ENCODE results near the gene DAPK1. TPM values are rescaled to one million over a fixed set of nuclear protein-coding genes. Genes with fewer than 3 reads are reported as not detected.

DAPK1 gene
- total and polyA plus RNA-seq, 2 donors from 2014 or later = 15.5 to 166 TPM

DNA sequence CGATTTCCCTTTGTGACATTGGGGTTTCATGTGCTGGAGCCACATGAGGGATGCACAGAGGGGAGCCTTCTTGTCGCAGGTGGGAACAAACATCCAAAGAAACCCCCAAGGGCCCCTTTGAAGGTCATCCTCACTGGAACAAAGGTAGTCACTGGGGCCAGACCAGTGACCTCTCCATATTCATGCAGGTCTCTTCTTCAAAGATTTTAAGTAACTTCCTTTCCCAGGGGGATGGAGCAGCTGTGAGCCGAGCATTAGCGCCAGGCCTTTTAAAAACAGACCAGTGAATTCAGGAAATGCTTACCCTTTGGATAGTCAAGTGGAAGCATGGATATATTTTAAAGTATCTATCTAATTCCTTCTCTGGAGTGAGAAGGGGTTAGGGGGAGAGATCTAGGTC is 33.0 kb downstream of the DAPK1 start:
- H3K9me3 ChIP-seq (ENCODE audit: control insufficient read depth in 2 of 3, insufficient read depth in 1 of 3, low read length in 3 of 3) = no peaks in the 10 kb centered on the region
- no peaks in the 10 kb centered on the region for H3K36me3 ChIP-seq (ENCODE audit: control insufficient read depth in 2 of 3, insufficient read depth in 3 of 3, low read length in 3 of 3)
- H3K4me3 ChIP-seq (ENCODE audit: low read length in 3 of 3) = no peak overlapping the region
- H3K27me3 ChIP-seq (ENCODE audit: control insufficient read depth, insufficient read depth, low read length) = no peaks in the 10 kb centered on the region
- FAIRE-seq (no peak), DNase-seq (no peak)
- no peak overlapping the region for H3K27ac ChIP-seq (ENCODE audit: low read depth in 2 of 2, low read length in 2 of 2)
- no peak overlapping the region for H3K9ac ChIP-seq (ENCODE audit: low read length in 3 of 3)
- peaks cover 0 to 11% (median 9%) of the 10 kb centered on the region in 3 donors for H3K4me1 ChIP-seq (ENCODE audit: control insufficient read depth in 2 of 3, insufficient read depth in 2 of 3, low read depth in 1 of 3, low read length in 3 of 3)
- TF ChIP-seq, protein P1, sequence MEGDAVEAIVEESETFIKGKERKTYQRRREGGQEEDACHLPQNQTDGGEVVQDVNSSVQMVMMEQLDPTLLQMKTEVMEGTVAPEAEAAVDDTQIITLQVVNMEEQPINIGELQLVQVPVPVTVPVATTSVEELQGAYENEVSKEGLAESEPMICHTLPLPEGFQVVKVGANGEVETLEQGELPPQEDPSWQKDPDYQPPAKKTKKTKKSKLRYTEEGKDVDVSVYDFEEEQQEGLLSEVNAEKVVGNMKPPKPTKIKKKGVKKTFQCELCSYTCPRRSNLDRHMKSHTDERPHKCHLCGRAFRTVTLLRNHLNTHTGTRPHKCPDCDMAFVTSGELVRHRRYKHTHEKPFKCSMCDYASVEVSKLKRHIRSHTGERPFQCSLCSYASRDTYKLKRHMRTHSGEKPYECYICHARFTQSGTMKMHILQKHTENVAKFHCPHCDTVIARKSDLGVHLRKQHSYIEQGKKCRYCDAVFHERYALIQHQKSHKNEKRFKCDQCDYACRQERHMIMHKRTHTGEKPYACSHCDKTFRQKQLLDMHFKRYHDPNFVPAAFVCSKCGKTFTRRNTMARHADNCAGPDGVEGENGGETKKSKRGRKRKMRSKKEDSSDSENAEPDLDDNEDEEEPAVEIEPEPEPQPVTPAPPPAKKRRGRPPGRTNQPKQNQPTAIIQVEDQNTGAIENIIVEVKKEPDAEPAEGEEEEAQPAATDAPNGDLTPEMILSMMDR (IDR thresholded peaks at IDR 0.05; ENCODE audit: borderline replicate concordance, extremely low read depth, insufficient read depth) = no peak
- intact Hi-C loops (cut with DNase I) = no loop called here

DNA sequence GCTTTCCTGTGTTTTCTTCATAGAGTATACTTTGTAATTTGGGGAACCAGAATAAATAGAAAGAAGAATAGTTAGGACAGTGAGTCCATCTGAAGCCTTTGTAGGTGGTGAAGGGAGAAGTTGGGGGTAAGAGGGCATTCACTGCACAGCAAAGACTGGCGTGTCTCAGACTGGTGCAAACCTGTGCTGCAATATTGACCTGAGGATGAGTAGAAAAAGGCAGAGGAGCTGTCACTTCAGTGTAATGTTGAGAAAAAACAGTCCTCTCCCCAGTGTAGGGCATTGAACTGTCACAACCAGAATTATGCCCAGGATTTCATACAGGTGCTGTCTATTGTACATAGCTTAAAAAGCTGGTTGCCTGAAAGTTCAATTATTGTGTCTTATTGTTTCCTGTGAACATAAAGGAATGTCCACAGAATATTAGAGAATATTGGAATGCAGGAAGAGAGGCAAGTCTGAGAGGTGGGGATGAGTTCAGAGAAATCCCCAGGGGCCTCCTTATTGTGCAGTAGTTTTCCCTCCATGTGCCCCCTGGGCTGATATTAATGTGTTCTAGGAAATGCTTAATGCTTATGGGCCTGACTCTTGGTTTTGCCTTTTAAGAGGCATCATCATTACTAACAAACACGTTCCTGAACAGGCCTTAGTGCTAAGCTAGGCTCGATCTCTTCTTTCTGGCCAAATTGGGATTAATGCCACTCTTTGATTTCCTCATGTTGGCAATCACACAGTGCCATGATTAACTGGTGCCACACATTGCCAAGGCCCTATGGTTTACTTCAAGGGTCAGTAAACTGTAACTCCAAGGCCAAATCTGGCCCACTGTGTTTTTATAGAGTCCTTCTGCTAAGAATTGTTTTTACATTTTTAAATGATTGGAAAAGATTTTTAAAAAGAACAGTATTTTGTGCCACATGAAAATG is 34.0 kb downstream of the DAPK1 start:
- Histone ChIP-seq H3K36me3 (ENCODE audit: control insufficient read depth in 2 of 3, insufficient read depth in 3 of 3, low read length in 3 of 3) (no peaks in the 10 kb centered on the region), H3K4me1 (ENCODE audit: control insufficient read depth in 2 of 3, insufficient read depth in 2 of 3, low read depth in 1 of 3, low read length in 3 of 3) (peaks cover 0 to 11% (median 9%) of the 10 kb centered on the region in 3 donors), H3K27ac (ENCODE audit: low read depth in 2 of 2, low read length in 2 of 2) (no peak overlapping the region), H3K27me3 (ENCODE audit: control insufficient read depth, insufficient read depth, low read length) (no peaks in the 10 kb centered on the region), H3K9ac (ENCODE audit: low read length in 3 of 3) (no peak overlapping the region), H3K9me3 (ENCODE audit: control insufficient read depth in 2 of 3, insufficient read depth in 1 of 3, low read length in 3 of 3) (no peaks in the 10 kb centered on the region), H3K4me3 (ENCODE audit: low read length in 3 of 3) (no peak overlapping the region)
- DNase-seq (no peak), FAIRE-seq (no peak)
- intact Hi-C loops (cut with DNase I) = no loop called here
- TF ChIP-seq, protein P1 (IDR thresholded peaks at IDR 0.05; ENCODE audit: borderline replicate concordance, extremely low read depth, insufficient read depth) = no peak

DNA sequence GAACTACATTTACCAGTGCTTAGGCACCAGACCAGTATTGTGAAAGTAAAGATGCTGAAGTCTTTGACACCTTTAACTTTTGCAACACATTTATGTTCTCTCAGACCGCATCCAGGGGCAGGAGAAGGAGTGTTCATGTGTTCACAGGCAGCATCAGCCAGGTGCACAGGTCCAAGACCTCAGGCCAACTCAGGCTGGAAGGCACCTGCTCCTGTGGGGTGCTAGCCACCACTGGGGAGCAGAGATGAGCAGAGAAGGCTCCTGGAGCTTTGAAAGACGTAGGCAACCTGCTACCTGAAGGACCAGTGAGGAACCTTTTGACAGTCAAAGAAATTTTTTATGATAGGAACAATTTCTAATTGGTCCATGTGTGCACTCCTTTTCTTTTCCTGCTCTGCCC is 35.6 kb downstream of the DAPK1 start:
- Histone ChIP-seq H3K27ac (ENCODE audit: low read depth in 2 of 2, low read length in 2 of 2) (no peak overlapping the region), H3K9ac (ENCODE audit: low read length in 3 of 3) (no peak overlapping the region), H3K4me1 (ENCODE audit: control insufficient read depth in 2 of 3, insufficient read depth in 2 of 3, low read depth in 1 of 3, low read length in 3 of 3) (peaks cover 0 to 11% (median 9%) of the 10 kb centered on the region in 3 donors), H3K27me3 (ENCODE audit: control insufficient read depth, insufficient read depth, low read length) (no peaks in the 10 kb centered on the region), H3K4me3 (ENCODE audit: low read length in 3 of 3) (no peak overlapping the region), H3K36me3 (ENCODE audit: control insufficient read depth in 2 of 3, insufficient read depth in 3 of 3, low read length in 3 of 3) (no peaks in the 10 kb centered on the region), H3K9me3 (ENCODE audit: control insufficient read depth in 2 of 3, insufficient read depth in 1 of 3, low read length in 3 of 3) (no peaks in the 10 kb centered on the region)
- TF ChIP-seq, protein P1 (IDR thresholded peaks at IDR 0.05; ENCODE audit: borderline replicate concordance, extremely low read depth, insufficient read depth) = no peak
- FAIRE-seq (no peak), DNase-seq (no peak)
- intact Hi-C loops (cut with DNase I) = no loop called here
